MG63 (cell line): ENCODE data around the gene GADL1. TPM values are rescaled to one million over a fixed set of nuclear protein-coding genes. Genes with fewer than 3 reads are reported as not detected.

Source experiments
- DNase-seq: peaks from one replicate; pipeline ENCODE4 v3.0.0-alpha.2; 2020
- H3K27me3 ChIP-seq: fragments of 250-450 bp; sonication (Bioruptor Pico); 2 replicates; pipeline ENCODE4 v1.5.1; 2020; ENCODE audit warnings: mild to moderate bottlenecking, moderate library complexity
- H3K36me3 ChIP-seq: fragments of 250-450 bp; sonication (Bioruptor Pico); 2 replicates; pipeline ENCODE4 v1.5.1; 2020; ENCODE audit warnings: mild to moderate bottlenecking, moderate library complexity
- H3K4me3 ChIP-seq: fragments of 250-450 bp; sonication (Bioruptor Pico); 2 replicates; pipeline ENCODE4 v1.5.1; 2020; ENCODE audit warnings: mild to moderate bottlenecking, moderate library complexity
- H3K9me3 ChIP-seq: fragments of 250-450 bp; sonication (Bioruptor Pico); 2 replicates; pipeline ENCODE4 v1.5.1; 2020; ENCODE audit warnings: mild to moderate bottlenecking, moderate library complexity
- total RNA-seq: library from RNA; depleted of rRNA; stranded (reverse); fragments of >200 nt; shearing (Covaris generic); gene quantifications from 2 replicates; pipeline ENCODE4 v1.2.3, GENCODE V29; 2014; ENCODE audit warnings: low replicate concordance

Gene GADL1
- total RNA-seq, 1 experiment from 2014 or later = not detected

DNA sequence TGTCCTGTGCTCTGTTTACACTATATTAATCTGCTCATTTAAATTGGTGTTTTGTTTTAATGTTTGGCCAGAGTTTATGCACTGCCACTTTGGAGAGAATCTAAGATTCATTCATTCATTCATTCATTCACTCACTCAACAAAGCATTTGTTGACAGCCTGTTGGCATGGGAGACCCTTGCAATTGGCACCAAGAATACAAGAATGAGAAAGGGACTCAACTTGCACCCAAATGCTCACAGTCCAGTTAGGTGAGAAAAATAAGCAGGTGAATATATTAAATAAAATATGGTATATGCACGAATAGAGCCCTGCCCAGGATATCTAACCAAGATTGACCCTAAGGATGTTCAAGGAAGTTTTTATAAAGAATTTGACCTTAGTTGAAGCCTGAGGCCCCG is 207.7 kb downstream of the GADL1 start:
- Histone ChIP-seq H3K36me3 (peaks cover 12% of the 10 kb centered on the region), H3K4me3 (no peak overlapping the region), H3K9me3 (no peaks in the 10 kb centered on the region), H3K27me3 (no peaks in the 10 kb centered on the region)
- no peak for DNase-seq

DNA sequence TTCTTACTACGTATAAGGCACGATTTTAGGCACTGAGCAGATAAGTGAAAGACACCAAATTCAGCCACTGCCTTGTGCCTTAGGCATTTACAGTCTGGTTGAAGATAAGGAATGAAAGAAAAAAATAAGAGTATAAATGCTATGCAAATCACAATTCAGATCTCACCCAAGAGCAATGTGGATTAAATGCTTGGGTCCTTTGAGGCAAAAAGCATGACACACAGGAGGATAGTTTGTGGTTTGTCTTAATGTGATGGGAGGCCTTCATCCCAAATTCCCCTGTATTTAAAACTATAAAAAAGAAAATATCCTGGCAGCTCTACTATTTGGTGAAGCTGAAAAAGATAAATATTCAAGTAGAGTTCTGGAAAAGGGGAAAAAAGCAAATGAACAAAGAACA is 208.3 kb downstream of the GADL1 start:
- no peak for DNase-seq
- Histone ChIP-seq H3K9me3 (no peaks in the 10 kb centered on the region), H3K4me3 (no peak overlapping the region), H3K27me3 (no peaks in the 10 kb centered on the region), H3K36me3 (peaks cover 12% of the 10 kb centered on the region)

DNA sequence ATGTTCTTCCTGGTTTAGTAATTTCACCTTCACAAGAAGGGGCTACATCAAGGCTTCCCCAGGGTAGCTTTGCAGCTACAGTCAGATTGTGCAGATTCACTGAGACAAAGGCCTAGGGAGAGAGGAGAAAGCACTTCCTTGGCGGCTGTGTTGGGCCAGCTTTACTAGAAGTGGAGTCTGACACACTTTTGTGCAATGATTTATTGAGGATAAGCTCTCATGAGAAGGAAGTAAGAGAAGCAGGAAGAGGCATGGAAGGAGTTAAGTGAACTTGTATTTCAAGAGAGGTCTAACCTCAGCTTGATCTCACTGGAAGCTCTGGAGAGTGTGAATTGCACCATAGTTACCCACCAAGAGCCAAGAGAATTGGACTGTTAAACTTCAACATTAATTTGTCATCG is 209.2 kb downstream of the GADL1 start:
- no peaks in the 10 kb centered on the region for H3K9me3 ChIP-seq
- DNase-seq = no peak
- H3K4me3 ChIP-seq = no peak overlapping the region
- no peaks in the 10 kb centered on the region for H3K27me3 ChIP-seq
- peaks cover 12% of the 10 kb centered on the region for H3K36me3 ChIP-seq

DNA sequence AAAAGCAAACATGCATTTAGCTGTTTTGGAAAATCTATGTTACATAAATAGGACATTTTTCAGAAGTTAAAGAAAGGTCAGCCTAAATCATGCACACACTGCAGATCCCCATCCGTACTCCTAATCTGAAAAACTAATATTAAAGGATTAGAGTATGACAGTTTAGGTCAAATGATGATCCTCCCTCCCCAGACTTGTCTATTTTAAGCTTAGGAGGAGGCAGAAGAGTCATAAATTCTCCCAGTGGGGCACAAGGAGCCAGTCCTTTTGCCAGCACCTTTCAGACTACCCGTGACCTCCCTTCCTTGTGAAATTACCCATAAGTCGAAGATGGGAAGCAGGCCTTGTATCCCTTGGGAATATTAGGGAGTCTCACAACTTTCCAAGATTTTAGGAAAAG is 210.1 kb downstream of the GADL1 start:
- H3K4me3 ChIP-seq = no peak overlapping the region
- no peaks in the 10 kb centered on the region for H3K27me3 ChIP-seq
- H3K36me3 ChIP-seq = peaks cover 9% of the 10 kb centered on the region; the same call in 1 of the 2 replicates
- DNase-seq = no peak
- no peaks in the 10 kb centered on the region for H3K9me3 ChIP-seq

DNA sequence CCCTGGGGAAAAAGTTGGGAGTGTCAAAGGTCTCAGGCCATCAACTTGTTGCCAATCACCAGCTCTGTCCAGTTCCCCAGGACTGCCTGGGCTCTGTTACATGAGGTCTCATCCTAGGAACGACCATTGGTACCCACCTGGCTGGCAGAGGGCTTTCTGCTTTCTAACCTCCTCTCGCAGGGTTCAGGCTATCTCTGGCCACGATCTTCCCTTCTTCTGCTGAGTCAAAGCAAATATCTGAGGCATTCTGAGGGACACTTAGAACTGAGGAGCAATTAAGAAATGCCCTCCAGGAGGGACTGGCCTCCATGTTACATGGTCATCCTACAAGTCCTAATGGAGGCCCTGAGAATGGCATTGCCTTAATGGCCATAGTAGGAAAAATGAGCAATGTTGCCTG is 210.7 kb downstream of the GADL1 start:
- H3K4me3 ChIP-seq = no peak overlapping the region
- no peaks in the 10 kb centered on the region for H3K27me3 ChIP-seq
- no peak for DNase-seq
- H3K36me3 ChIP-seq = peaks cover 8% of the 10 kb centered on the region; the same call in 1 of the 2 replicates
- H3K9me3 ChIP-seq = no peaks in the 10 kb centered on the region

DNA sequence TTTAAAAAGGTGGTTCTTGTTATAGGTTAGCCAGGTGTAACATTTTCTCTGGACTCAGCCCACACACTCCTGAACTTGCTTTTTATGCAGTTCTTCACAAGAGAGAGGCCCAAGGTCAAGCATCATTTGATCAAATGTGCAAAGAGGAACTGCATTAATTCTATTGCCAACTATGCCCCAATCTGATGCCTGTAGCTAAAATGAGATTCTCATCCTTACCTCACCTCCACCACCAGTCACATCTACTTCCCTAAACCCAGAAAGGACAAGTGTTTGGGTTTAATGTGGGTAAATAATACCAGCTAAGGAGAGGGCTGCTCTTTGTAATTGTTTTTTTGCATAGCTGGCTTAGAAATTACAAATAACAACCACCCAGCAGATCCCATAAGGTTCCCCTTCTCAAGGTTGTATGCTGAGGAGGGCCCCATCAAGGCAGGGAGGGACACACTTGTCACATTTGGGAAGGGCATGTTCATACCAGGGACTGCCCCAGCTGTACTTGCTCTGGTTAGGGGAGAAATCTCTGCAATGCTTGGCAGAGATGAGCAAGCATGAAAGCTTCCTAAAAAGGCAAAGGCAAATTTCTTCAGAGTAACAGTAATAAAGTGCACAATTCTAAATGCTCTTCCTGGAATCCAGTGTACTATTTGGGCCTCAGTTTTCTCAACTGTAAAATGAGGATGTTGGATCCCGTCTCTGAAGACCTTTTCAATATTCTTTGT is 211.9 kb downstream of the GADL1 start:
- Histone ChIP-seq H3K36me3 (peaks cover 2% of the 10 kb centered on the region; the same call in 1 of the 2 replicates), H3K9me3 (no peaks in the 10 kb centered on the region), H3K4me3 (no peak overlapping the region), H3K27me3 (no peaks in the 10 kb centered on the region)
- no peak for DNase-seq

DNA sequence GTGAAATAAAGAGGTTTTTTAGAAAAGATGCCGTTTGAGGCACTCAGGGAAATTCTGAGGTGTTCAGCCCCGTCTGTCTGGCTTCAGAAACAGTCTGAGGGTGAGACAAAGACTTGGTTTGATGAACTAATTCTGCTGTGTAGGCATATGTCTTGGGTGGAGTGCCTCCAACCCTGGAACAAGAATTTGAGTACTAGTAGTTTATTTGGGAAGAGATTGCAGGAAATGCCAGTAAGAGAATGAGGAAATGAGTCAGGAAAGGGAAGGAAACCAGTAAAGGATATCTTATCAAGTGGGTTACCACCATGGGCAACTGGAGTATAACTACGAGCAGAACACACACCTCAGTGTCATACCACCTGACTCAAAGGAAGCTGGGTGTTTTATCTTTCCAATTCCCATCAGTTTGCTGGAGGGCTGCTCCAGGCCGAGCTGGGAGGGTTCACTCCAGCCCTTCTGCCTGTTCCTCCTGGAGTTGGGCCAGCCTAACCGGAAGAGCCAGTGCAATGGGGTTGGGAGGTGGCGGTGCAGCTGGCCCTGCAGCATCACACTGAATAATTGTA is 212.7 kb downstream of the GADL1 start:
- no peaks in the 10 kb centered on the region for H3K9me3 ChIP-seq
- no peak for DNase-seq
- no peaks in the 10 kb centered on the region for H3K27me3 ChIP-seq
- no peaks in the 10 kb centered on the region; the same call in none of the 2 replicates for H3K36me3 ChIP-seq
- no peak overlapping the region for H3K4me3 ChIP-seq

DNA sequence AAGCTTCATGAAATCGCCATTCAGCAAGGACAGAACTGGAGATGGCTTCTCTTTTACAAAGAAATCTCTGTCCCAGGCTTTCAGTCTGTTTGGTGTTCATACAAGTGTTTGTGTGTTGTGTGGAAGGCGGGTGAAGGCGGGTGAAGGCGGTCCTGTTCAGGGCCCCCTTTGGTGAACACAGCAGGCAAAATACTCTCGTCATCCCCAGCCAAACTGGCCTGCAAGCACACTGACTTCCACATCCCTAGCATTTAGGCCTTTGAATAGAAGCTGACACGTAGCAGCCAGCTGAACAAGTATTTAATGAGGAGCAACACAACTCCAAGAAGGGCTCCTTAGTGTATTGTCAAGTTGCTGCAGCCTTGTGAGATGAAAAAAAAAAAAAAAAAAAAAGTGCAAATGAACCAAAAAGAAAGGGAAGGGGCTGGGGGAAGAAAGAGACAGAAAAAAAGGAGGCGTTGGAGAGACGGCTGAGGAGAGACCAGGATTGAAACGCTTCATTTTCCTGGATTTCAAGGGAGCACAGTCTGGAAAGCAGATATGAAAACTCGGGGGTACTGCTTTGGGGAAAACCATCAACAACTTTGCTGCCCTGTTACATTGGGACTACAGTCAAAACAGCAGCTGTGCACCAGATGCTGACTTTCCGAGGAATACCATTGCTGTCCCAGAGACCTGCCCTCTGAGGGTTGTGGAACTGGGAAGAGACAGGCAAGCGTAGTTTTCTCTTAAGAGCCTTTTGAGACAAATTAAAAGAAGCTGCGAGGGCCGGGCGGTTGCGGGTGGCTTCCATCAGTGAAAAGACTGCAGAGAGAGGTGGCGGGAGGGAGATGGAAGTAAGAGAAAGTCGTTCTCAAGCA is 213.4 kb downstream of the GADL1 start:
- Histone ChIP-seq H3K9me3 (no peaks in the 10 kb centered on the region), H3K4me3 (no peak overlapping the region), H3K36me3 (no peaks in the 10 kb centered on the region; the same call in none of the 2 replicates), H3K27me3 (no peaks in the 10 kb centered on the region)
- no peak for DNase-seq

DNA sequence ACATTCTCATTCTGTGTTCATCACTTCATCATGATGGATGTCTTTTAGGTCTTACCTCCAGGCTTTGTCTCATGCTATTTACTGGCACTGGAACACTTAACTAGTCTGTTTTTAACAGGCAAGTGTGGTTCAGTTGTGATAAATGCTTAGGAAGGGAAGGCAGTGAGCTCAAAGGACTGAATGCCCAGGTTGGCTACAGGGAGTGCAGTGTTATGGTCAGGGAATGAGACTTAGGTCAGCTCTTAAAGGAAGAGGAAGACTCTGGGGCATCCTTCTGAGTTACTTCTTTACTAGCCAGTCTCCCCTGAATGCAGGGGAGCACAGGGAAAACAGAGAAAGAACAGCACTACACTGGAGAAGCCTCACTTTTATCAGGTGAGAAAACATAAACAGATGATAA is 215.4 kb downstream of the GADL1 start:
- H3K9me3 ChIP-seq = no peaks in the 10 kb centered on the region
- DNase-seq = no peak
- H3K36me3 ChIP-seq = no peaks in the 10 kb centered on the region; the same call in none of the 2 replicates
- no peaks in the 10 kb centered on the region for H3K27me3 ChIP-seq
- no peak overlapping the region for H3K4me3 ChIP-seq

DNA sequence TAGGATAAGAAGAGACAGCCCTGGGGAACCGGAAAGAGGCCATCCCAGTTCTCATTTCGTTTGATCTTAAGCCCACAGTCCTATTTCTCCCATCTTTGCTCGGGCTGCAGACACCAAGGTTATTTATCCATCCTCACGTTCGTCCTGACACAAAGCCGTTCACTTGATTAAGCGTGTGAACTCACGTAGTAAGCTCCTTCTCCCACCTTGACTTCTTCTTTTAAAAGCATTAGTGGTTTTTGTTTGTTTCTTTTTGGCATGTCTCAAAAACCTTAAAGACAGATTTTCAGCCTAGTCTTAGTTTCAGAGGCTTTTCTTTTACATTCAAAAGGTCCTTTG is 217.1 kb downstream of the GADL1 start:
- Histone ChIP-seq H3K9me3 (no peaks in the 10 kb centered on the region), H3K27me3 (no peaks in the 10 kb centered on the region), H3K4me3 (no peak overlapping the region), H3K36me3 (peaks cover 3% of the 10 kb centered on the region)
- DNase-seq = no peak

DNA sequence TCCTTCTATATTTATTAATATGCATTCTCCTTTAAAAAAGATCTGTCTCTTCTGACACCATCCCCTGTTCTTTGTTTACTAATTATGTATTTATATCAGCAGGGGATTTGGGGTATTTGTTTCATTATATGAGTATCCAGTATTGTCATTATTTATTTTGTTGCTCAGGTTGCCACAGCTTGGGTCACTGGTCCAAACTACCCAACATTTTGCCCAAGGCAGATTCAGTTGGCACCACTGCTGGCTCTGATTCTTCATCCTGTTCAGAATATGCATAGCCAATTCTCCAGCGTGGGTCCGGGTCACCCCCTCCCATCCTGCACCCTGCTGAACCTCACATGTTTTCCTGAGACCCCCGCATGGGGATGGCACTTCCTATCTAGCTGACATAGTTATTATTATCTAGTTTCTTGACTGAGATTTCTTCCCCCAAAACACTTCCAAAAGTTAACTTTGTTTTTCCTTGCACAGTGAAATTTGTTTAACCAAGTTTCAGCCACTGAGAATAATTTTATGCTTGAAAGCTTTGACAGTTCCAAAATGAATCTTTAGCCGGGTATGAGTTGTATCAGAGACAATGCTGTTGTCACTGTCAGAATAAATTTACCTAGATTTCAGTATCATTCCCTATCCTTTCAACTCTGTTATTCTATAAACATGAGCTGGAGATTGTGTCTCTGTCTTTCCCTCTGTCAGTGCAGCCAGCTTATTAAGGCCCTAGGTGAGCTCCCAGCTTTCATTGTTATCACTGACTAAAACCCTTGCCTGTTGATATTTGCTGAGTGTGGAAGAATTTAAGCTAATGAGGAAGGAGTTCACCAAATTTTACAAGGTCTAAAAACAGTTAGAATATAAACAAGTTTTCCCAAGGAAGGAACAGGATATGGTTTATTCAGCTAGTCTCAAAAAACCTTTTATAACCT is 217.8 kb downstream of the GADL1 start:
- Histone ChIP-seq H3K4me3 (no peak overlapping the region), H3K27me3 (no peaks in the 10 kb centered on the region), H3K9me3 (no peaks in the 10 kb centered on the region), H3K36me3 (peaks cover 3% of the 10 kb centered on the region)
- DNase-seq = no peak
